ENCODE results near the gene DCHS1. TPM values are rescaled to one million over a fixed set of nuclear protein-coding genes. Genes with fewer than 3 reads are reported as not detected.

The DCHS1 gene
- total and polyA plus RNA-seq, 2 experiments from 2014 or later = 8.0 to 15.2 TPM

GRCh38 chr11:6631361-6631890, 24.2 kb downstream of the DCHS1 start:
- 95% methylated on average over 11 of the region's 11 CpGs for WGBS (ENCODE audit: low lambda C conversion rate, missing lambda C conversion rate)
- no peak for DNase-seq (ENCODE audit: low spot score)
- no peaks in the 10 kb centered on the region for H4K20me1 ChIP-seq (ENCODE audit: insufficient read depth, poor library complexity, severe bottlenecking)

GRCh38 chr11:6630632-6631291, 24.8 kb downstream of the DCHS1 start:
- H3K27me3 ChIP-seq = peaks cover 8% of the 10 kb centered on the region
- 60% methylated on average over 28 of the region's 28 CpGs for WGBS (ENCODE audit: low lambda C conversion rate, missing lambda C conversion rate)
- H3K4me2 ChIP-seq = peak overlapping the region; percentile 70
- no peaks in the 10 kb centered on the region for H3K4me1 ChIP-seq (ENCODE audit: insufficient read depth)
- no peaks in the 10 kb centered on the region for H3K79me2 ChIP-seq
- no peak for TF ChIP-seq EZH2 (IDR thresholded peaks at IDR 0.05; ENCODE audit: borderline replicate concordance)
- TF ChIP-seq CTCF (IDR thresholded peaks at IDR 0.05; ENCODE audit: poor library complexity) = no peak
- TF ChIP-seq EZH2phosphoT487 (IDR thresholded peaks at IDR 0.05; ENCODE audit: low read depth, severe bottlenecking, unreplicated experiment) = no peak
- DNase-seq (ENCODE audit: low spot score) = no peak
- no peak overlapping the region for H3K4me3 ChIP-seq
- no peaks in the 10 kb centered on the region for H3K9me2 ChIP-seq (replicated peaks; ENCODE audit: insufficient read depth)
- no peaks in the 10 kb centered on the region for H3K9me3 ChIP-seq (ENCODE audit: low read depth)
- no peak overlapping the region for H3K27ac ChIP-seq
- H3K36me3 ChIP-seq (replicated peaks; ENCODE audit: insufficient read depth, low read depth) = no peaks in the 10 kb centered on the region
- no peaks in the 10 kb centered on the region for H4K20me1 ChIP-seq (ENCODE audit: insufficient read depth, poor library complexity, severe bottlenecking)
- no peak overlapping the region for H2AFZ ChIP-seq

More at GRCh38 chr11:6631361-6631890, 24.2 kb downstream of the DCHS1 start:
- Histone ChIP-seq H3K4me2 (no peak overlapping the region), H3K9me3 (ENCODE audit: low read depth) (no peaks in the 10 kb centered on the region), H3K4me3 (no peak overlapping the region), H3K36me3 (replicated peaks; ENCODE audit: insufficient read depth, low read depth) (no peaks in the 10 kb centered on the region), H3K79me2 (no peaks in the 10 kb centered on the region), H2AFZ (no peak overlapping the region), H3K27ac (no peak overlapping the region), H3K27me3 (peaks cover 8% of the 10 kb centered on the region), H3K4me1 (ENCODE audit: insufficient read depth) (no peaks in the 10 kb centered on the region), H3K9me2 (replicated peaks; ENCODE audit: insufficient read depth) (no peaks in the 10 kb centered on the region)
- TF ChIP-seq CTCF (IDR thresholded peaks at IDR 0.05; ENCODE audit: poor library complexity) (no peak), EZH2 (IDR thresholded peaks at IDR 0.05; ENCODE audit: borderline replicate concordance) (no peak), EZH2phosphoT487 (IDR thresholded peaks at IDR 0.05; ENCODE audit: low read depth, severe bottlenecking, unreplicated experiment) (no peak)

GRCh38 chr11:6629892-6630631, 25.5 kb downstream of the DCHS1 start:
- peak; percentile 45 for DNase-seq (ENCODE audit: low spot score)
- Histone ChIP-seq H3K9me3 (ENCODE audit: low read depth) (no peaks in the 10 kb centered on the region), H2AFZ (no peak overlapping the region), H3K27ac (no peak overlapping the region), H3K9me2 (replicated peaks; ENCODE audit: insufficient read depth) (no peaks in the 10 kb centered on the region), H3K27me3 (peaks cover 8% of the 10 kb centered on the region), H3K4me3 (no peak overlapping the region), H4K20me1 (ENCODE audit: insufficient read depth, poor library complexity, severe bottlenecking) (no peaks in the 10 kb centered on the region), H3K4me2 (peak overlapping the region; percentile 70), H3K36me3 (replicated peaks; ENCODE audit: insufficient read depth, low read depth) (no peaks in the 10 kb centered on the region), H3K4me1 (ENCODE audit: insufficient read depth) (no peaks in the 10 kb centered on the region), H3K79me2 (no peaks in the 10 kb centered on the region)
- 52% methylated on average over 89 of the region's 102 CpGs for WGBS (ENCODE audit: low lambda C conversion rate, missing lambda C conversion rate)
- TF ChIP-seq CTCF (IDR thresholded peaks at IDR 0.05; ENCODE audit: poor library complexity) (no peak), EZH2phosphoT487 (IDR thresholded peaks at IDR 0.05; ENCODE audit: low read depth, severe bottlenecking, unreplicated experiment) (no peak), EZH2 (IDR thresholded peaks at IDR 0.05; ENCODE audit: borderline replicate concordance) (no peak)

Measured in hepatocyte (in vitro differentiated cells).